Ishikawa (cell line): ENCODE data around the gene ST6GALNAC3.

Experiments used
- CEBPB ChIP-seq: IDR thresholded peaks from 2 replicates; pipeline ENCODE4 v1.6.1; 2012
- CREB1 ChIP-seq: IDR thresholded peaks from 2 replicates; pipeline ENCODE4 v1.6.1; 2012; ENCODE audit warnings: low read depth
- EGR1 ChIP-seq: IDR thresholded peaks from 2 replicates; pipeline ENCODE4 v1.6.1; 2012
- EP300 ChIP-seq: IDR thresholded peaks from 2 replicates; pipeline ENCODE4 v1.6.1; 2012; ENCODE audit warnings: borderline replicate concordance
- FOXM1 ChIP-seq: IDR thresholded peaks from 2 replicates; pipeline ENCODE4 v1.6.1; 2012; ENCODE audit warnings: low read depth, borderline replicate concordance
- NFIC ChIP-seq: IDR thresholded peaks from 2 replicates; pipeline ENCODE4 v1.6.1; 2012
- RAD21 ChIP-seq: IDR thresholded peaks from 2 replicates; pipeline ENCODE4 v1.6.1; 2012; ENCODE audit warnings: low read depth
- TAF1 ChIP-seq: IDR thresholded peaks from 2 replicates; pipeline ENCODE4 v1.6.1; 2012; ENCODE audit warnings: low read depth, mild to moderate bottlenecking
- TEAD4 ChIP-seq: IDR thresholded peaks from 2 replicates; pipeline ENCODE4 v1.6.1; 2012
- USF1 ChIP-seq: IDR thresholded peaks from 2 replicates; pipeline ENCODE4 v1.6.1; 2012
- YY1 ChIP-seq: IDR thresholded peaks from 2 replicates; pipeline ENCODE4 v1.6.1; 2012; ENCODE audit warnings: low read depth
- ZBTB7A ChIP-seq: IDR thresholded peaks from 2 replicates; pipeline ENCODE4 v1.6.1; 2012; ENCODE audit warnings: low read depth
- TF ChIP-seq, protein P1 (sequence below): IDR thresholded peaks from 2 replicates; pipeline ENCODE4 v1.6.1; 2012
- TF ChIP-seq, protein P2 (sequence below): IDR thresholded peaks from 2 replicates; pipeline ENCODE4 v1.6.1; 2012; ENCODE audit warnings: low read depth, mild to moderate bottlenecking

- TF ChIP-seq NFIC: no peak
- TF ChIP-seq RAD21: no peak
- no peak for TF ChIP-seq ZBTB7A
- TF ChIP-seq TAF1: no peak
- no peak for TF ChIP-seq YY1
- TF ChIP-seq, protein P1, sequence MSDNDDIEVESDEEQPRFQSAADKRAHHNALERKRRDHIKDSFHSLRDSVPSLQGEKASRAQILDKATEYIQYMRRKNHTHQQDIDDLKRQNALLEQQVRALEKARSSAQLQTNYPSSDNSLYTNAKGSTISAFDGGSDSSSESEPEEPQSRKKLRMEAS: no peak
- TF ChIP-seq CEBPB: no peak
- TF ChIP-seq, protein P2, sequence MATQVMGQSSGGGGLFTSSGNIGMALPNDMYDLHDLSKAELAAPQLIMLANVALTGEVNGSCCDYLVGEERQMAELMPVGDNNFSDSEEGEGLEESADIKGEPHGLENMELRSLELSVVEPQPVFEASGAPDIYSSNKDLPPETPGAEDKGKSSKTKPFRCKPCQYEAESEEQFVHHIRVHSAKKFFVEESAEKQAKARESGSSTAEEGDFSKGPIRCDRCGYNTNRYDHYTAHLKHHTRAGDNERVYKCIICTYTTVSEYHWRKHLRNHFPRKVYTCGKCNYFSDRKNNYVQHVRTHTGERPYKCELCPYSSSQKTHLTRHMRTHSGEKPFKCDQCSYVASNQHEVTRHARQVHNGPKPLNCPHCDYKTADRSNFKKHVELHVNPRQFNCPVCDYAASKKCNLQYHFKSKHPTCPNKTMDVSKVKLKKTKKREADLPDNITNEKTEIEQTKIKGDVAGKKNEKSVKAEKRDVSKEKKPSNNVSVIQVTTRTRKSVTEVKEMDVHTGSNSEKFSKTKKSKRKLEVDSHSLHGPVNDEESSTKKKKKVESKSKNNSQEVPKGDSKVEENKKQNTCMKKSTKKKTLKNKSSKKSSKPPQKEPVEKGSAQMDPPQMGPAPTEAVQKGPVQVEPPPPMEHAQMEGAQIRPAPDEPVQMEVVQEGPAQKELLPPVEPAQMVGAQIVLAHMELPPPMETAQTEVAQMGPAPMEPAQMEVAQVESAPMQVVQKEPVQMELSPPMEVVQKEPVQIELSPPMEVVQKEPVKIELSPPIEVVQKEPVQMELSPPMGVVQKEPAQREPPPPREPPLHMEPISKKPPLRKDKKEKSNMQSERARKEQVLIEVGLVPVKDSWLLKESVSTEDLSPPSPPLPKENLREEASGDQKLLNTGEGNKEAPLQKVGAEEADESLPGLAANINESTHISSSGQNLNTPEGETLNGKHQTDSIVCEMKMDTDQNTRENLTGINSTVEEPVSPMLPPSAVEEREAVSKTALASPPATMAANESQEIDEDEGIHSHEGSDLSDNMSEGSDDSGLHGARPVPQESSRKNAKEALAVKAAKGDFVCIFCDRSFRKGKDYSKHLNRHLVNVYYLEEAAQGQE: no peak
- TF ChIP-seq FOXM1: no peak
- TF ChIP-seq TEAD4: no peak
- TF ChIP-seq CREB1: no peak
- TF ChIP-seq USF1: no peak
- TF ChIP-seq EP300: no peak
- no peak for TF ChIP-seq EGR1
Measured at GRCh38 chr1:76186554-76187170, 112.1 kb downstream of the ST6GALNAC3 start.
